Measurements from ENCODE around the gene DCTN1.

GRCh38 chr2:74421221-74421870 is 41.2 kb upstream of the DCTN1 start, which contains the start of the genes C2orf81 and WDR54:
- no peak for TF ChIP-seq CTCF (IDR thresholded peaks at IDR 0.05)
- TF ChIP-seq POLR2A (IDR thresholded peaks at IDR 0.05), result no peak

All from Peyer's patch (tissue), 4 donors.